ENCODE measurements around the gene NXT2. TPM values are rescaled to one million over a fixed set of nuclear protein-coding genes. Genes with fewer than 3 reads are reported as not detected.

The NXT2 gene
- total RNA-seq, 1 donor from 2014 or later = 15.1 TPM

Other genes starting within 250 kb of the NXT2 start
- gene GUCY2F, start 54.8 kb upstream of the NXT2 start, total RNA-seq = not detected in 2 replicates
- gene KCNE5, start 88.3 kb downstream of the NXT2 start, total RNA-seq = 0.37 and 0.42 TPM in 2 replicates
- 42.9 and 43.2 TPM in 2 replicates for gene ACSL4, start 196.4 kb downstream of the NXT2 start, total RNA-seq

Data from T-helper 1 cell treated with Interleukin-12 subunit alpha and Interleukin-12 subunit beta and Interleukin-4 antibody, amounts not matched to agents 30 ng/mL and 1 ng/mL, for 36 hours (primary cell).